ENCODE data around the gene CDT1.

DNA sequence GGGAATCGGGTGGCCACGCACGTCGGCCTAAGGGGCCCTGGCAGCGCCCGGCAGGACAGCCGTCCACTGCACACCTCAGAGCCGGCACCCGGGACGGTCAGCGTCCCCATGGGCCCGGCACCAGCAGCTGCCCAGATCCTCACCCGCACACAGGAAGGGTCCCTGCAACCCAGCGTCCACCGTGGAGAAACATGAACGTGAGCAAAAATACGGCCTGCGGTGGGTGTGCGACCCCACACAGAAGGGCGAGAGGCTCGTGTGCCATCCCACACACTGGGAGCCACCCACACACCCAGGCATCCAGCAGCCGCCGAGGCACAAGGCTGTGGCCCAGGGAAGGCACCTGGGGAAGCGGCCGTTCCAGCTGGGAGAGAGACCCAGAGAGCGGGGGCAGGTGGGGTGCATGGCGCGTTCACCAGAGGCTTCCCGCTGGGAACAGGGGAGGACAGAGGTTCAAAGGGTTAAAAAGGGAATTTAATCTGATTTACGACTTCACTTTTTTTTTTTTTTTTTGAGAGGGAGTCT is 25.0 kb upstream of the CDT1 start:
- TF ChIP-seq, protein P1, sequence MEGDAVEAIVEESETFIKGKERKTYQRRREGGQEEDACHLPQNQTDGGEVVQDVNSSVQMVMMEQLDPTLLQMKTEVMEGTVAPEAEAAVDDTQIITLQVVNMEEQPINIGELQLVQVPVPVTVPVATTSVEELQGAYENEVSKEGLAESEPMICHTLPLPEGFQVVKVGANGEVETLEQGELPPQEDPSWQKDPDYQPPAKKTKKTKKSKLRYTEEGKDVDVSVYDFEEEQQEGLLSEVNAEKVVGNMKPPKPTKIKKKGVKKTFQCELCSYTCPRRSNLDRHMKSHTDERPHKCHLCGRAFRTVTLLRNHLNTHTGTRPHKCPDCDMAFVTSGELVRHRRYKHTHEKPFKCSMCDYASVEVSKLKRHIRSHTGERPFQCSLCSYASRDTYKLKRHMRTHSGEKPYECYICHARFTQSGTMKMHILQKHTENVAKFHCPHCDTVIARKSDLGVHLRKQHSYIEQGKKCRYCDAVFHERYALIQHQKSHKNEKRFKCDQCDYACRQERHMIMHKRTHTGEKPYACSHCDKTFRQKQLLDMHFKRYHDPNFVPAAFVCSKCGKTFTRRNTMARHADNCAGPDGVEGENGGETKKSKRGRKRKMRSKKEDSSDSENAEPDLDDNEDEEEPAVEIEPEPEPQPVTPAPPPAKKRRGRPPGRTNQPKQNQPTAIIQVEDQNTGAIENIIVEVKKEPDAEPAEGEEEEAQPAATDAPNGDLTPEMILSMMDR (IDR thresholded peaks at IDR 0.05): no peak
- no peak for TF ChIP-seq POLR2A (IDR thresholded peaks at IDR 0.05)

Data from Peyer's patch (tissue), 4 donors.